ENCODE results near the gene TSG101. TPM values are rescaled to one million over a fixed set of nuclear protein-coding genes. Genes with fewer than 3 reads are reported as not detected.

Gene TSG101
- total and polyA plus RNA-seq, 11 donors, result 33.1 to 156 (median 69.1) TPM

- Histone ChIP-seq H3K9me3 (no peaks in the 10 kb centered on the region), H3K36me3 (no peaks in the 10 kb centered on the region), H3K27me3 (no peaks in the 10 kb centered on the region), H3K27ac (no peak overlapping the region), H3K4me3 (no peak overlapping the region), H3K4me1 (no peaks in the 10 kb centered on the region)
- ATAC-seq (no peak), DNase-seq (no peak)
- intact Hi-C loops (cut with DNase I), result no loop called here
- 85 to 96% (median 89%) methylated on average over 3 of the region's 3 CpGs for WGBS, 4 donors
- TF ChIP-seq POLR2A (IDR thresholded peaks at IDR 0.05) (no peak), CTCF (IDR thresholded peaks at IDR 0.05) (no peak)
Observed at GRCh38 chr11:18449251-18449650, 77.5 kb downstream of the TSG101 start.

GRCh38 chr11:18438691-18439090 is 88.1 kb downstream of the TSG101 start:
- DNase-seq (no peak), ATAC-seq (no peak)
- Histone ChIP-seq H3K9me3 (no peaks in the 10 kb centered on the region), H3K4me3 (no peak overlapping the region), H3K4me1 (no peaks in the 10 kb centered on the region), H3K36me3 (no peaks in the 10 kb centered on the region), H3K27me3 (no peaks in the 10 kb centered on the region), H3K27ac (no peak overlapping the region)
- no peak for TF ChIP-seq CTCF (IDR thresholded peaks at IDR 0.05)
- TF ChIP-seq POLR2A (IDR thresholded peaks at IDR 0.05), result no peak
- 76 to 87% (median 78%) methylated on average over 2 of the region's 2 CpGs for WGBS, 4 donors
- intact Hi-C loops (cut with DNase I), result no loop called here

Other genes starting within 250 kb of the TSG101 start
- gene HPS5, start 204.8 kb downstream of the TSG101 start, total RNA-seq, result 10 to 100 TPM in 7 of 9 donors, 1 to 10 TPM in 2; 6.4 to 19.3 (median 12.5) TPM
- 1 to 10 TPM; 6.1 to 9.8 TPM for gene HPS5, start 204.8 kb downstream of the TSG101 start, polyA plus RNA-seq
- 10 to 100 TPM; 19.8 to 37.2 (median 25.4) TPM for gene GTF2H1, start 204.4 kb downstream of the TSG101 start, total RNA-seq
- gene GTF2H1, start 204.4 kb downstream of the TSG101 start, polyA plus RNA-seq, result 10 to 100 TPM; 11.1 to 31.2 TPM
- 100 to 1,000 TPM; 191 to 688 (median 322) TPM for gene LDHA, start 132.4 kb downstream of the TSG101 start, total RNA-seq
- 100 to 1,000 TPM; 212 to 961 TPM for gene LDHA, start 132.4 kb downstream of the TSG101 start, polyA plus RNA-seq
- 1 to 10 TPM in 2 of 9 donors, not detected in 7; 1.6 to 1.9 TPM for gene LDHC, start 114.6 kb downstream of the TSG101 start, total RNA-seq
- gene LDHC, start 114.6 kb downstream of the TSG101 start, polyA plus RNA-seq, result 1 to 10 TPM in 1 of 2 donors, not detected in 1; 1.5 TPM
- gene LDHAL6A, start 71.1 kb downstream of the TSG101 start, total RNA-seq, result not detected
- gene LDHAL6A, start 71.1 kb downstream of the TSG101 start, polyA plus RNA-seq, result not detected
- 10 to 100 TPM; 16.9 to 37.8 (median 23.1) TPM for gene UEVLD, start 61.8 kb upstream of the TSG101 start, total RNA-seq
- 10 to 100 TPM in 1 of 2 donors, 1 to 10 TPM in 1; 4.3 to 15.4 TPM for gene UEVLD, start 61.8 kb upstream of the TSG101 start, polyA plus RNA-seq
- 10 to 100 TPM in 1 of 9 donors, 1 to 10 TPM in 8; 3.1 to 10.6 (median 7.8) TPM for gene MISFA, start 72.8 kb upstream of the TSG101 start, total RNA-seq
- 10 to 100 TPM in 1 of 2 donors, under 1 TPM in 1; 0.93 to 11.1 TPM for gene MISFA, start 72.8 kb upstream of the TSG101 start, polyA plus RNA-seq
- 10 to 100 TPM in 6 of 9 donors, 1 to 10 TPM in 3; 8.2 to 13.3 (median 11.4) TPM for gene SPTY2D1, start 107.4 kb upstream of the TSG101 start, total RNA-seq
- 1 to 10 TPM; 1.7 to 9.1 TPM for gene SPTY2D1, start 107.4 kb upstream of the TSG101 start, polyA plus RNA-seq
- gene TMEM86A, start 171.8 kb upstream of the TSG101 start, total RNA-seq, result 10 to 100 TPM in 2 of 9 donors, 1 to 10 TPM in 7; 2.3 to 13.1 (median 4.9) TPM
- gene TMEM86A, start 171.8 kb upstream of the TSG101 start, polyA plus RNA-seq, result 1 to 10 TPM; 3.0 to 3.7 TPM
- 1 to 10 TPM in 3 of 9 donors, under 1 TPM in 6; 0.32 to 1.2 (median 0.82) TPM for gene IGSF22, start 199.2 kb upstream of the TSG101 start, total RNA-seq
- gene IGSF22, start 199.2 kb upstream of the TSG101 start, polyA plus RNA-seq, result under 1 TPM; 0.24 to 0.50 TPM

Measured in heart left ventricle (tissue), 16 donors.